Body of pancreas (tissue), 4 donors: Measurements from ENCODE around the gene FERMT2.

Experiments used
- POLR2A ChIP-seq, 3 donors: fragments of 450-650 bp; IDR thresholded peaks; one replicate each; pipeline ENCODE4 v1.6.1; 2016; ENCODE audit warnings: antibody characterized with exemption in 3 of 3, mild to moderate bottlenecking in 2 of 3
- TF ChIP-seq, protein P1 (sequence below), 7 experiments: fragments of 450-650 bp in 4 of 7; fragments of 200-600 bp in 3 of 7; sonication (generic) in 3 of 7; IDR thresholded peaks; one replicate each; pipeline ENCODE4 v1.5.1; 2016 to 2019; ENCODE audit warnings: antibody characterized with exemption in 7 of 7

DNA sequence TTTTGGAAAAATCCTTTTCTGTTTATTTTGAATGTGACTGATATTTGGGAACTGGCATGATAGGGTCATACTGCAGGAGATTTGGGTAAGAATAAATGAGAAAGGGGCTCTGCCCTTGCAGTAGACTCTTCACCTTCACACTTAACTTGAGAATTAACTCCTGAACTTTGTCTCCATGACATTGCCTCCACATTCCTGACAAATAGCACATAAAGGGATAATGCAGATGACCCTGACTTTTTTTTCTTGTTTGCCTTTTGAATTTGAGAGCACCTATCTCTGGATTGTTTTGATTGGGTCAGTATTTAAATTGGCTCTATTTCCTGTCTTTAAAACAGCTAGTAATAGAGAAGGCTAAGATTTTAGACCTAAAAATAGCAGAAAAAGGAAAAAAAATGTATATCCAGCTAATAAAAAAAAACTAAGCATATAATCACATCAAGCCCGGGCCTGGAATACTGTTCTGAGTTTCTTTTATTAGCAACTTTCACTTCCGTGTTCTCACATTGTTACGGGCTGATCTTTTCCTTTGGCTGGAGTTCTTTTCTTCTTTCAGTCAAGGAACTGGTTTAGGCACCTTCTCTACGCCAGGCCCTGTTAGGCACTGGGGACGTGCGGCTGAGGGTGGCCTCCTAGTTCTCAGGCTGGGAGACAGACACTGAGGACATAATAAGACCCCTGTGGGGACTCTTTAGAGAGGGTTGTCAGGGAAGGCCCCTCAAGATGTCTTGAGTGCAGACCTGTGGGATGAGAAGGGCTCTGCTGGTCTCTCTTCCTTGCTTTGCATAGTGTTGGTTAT lies 106.4 kb downstream of the FERMT2 start:
- TF ChIP-seq, protein P1, sequence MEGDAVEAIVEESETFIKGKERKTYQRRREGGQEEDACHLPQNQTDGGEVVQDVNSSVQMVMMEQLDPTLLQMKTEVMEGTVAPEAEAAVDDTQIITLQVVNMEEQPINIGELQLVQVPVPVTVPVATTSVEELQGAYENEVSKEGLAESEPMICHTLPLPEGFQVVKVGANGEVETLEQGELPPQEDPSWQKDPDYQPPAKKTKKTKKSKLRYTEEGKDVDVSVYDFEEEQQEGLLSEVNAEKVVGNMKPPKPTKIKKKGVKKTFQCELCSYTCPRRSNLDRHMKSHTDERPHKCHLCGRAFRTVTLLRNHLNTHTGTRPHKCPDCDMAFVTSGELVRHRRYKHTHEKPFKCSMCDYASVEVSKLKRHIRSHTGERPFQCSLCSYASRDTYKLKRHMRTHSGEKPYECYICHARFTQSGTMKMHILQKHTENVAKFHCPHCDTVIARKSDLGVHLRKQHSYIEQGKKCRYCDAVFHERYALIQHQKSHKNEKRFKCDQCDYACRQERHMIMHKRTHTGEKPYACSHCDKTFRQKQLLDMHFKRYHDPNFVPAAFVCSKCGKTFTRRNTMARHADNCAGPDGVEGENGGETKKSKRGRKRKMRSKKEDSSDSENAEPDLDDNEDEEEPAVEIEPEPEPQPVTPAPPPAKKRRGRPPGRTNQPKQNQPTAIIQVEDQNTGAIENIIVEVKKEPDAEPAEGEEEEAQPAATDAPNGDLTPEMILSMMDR (IDR thresholded peaks at IDR 0.05): no peak
- no peak for TF ChIP-seq POLR2A (IDR thresholded peaks at IDR 0.05)
